LNCAP (cell line): ENCODE results near the gene PARN.

Experiments used
- CTCF ChIP-seq: fragments of 450-650 bp; IDR thresholded peaks from 2 replicates; pipeline ENCODE4 v1.5.1; 2017; ENCODE audit warnings: mild to moderate bottlenecking

The PARN gene

GRCh38 chr16:14420721-14421488, 209.2 kb downstream of the PARN start:
- no peak for TF ChIP-seq CTCF

GRCh38 chr16:14419817-14420216, 210.2 kb downstream of the PARN start:
- no peak for TF ChIP-seq CTCF

GRCh38 chr16:14418795-14419225, 211.2 kb downstream of the PARN start:
- no peak for TF ChIP-seq CTCF

- no peak for TF ChIP-seq CTCF
Observed at GRCh38 chr16:14416184-14416583, 213.9 kb downstream of the PARN start.

GRCh38 chr16:14415291-14415690, 214.8 kb downstream of the PARN start:
- TF ChIP-seq CTCF, result no peak

- no peak for TF ChIP-seq CTCF
Observed at GRCh38 chr16:14409563-14409962, 220.5 kb downstream of the PARN start.

GRCh38 chr16:14407786-14408399, 222.2 kb downstream of the PARN start:
- no peak for TF ChIP-seq CTCF
